ENCODE measurements around the gene SNX7.

DNA sequence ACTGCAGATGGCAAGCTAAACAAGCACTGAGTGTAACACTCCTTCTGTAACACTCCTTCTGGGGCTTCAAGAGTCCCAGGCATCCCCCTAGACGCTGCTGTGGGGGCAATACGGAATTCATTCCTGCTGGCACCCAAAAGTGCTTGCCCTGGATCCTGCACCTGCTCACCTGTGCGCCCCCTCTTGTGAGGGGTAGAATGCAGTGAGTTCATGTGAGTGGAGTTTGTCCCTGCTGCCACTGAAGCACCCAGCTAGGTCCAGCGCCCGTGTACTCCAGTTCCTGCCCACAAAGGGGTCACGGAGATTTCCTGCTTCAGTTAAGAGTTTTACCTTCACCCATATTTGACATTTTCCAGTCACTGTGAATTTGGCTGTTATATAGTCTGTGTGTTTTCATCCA is 130.0 kb downstream of the SNX7 start:
- no peak for TF ChIP-seq POLR2A (IDR thresholded peaks at IDR 0.05)
- TF ChIP-seq, protein P1, sequence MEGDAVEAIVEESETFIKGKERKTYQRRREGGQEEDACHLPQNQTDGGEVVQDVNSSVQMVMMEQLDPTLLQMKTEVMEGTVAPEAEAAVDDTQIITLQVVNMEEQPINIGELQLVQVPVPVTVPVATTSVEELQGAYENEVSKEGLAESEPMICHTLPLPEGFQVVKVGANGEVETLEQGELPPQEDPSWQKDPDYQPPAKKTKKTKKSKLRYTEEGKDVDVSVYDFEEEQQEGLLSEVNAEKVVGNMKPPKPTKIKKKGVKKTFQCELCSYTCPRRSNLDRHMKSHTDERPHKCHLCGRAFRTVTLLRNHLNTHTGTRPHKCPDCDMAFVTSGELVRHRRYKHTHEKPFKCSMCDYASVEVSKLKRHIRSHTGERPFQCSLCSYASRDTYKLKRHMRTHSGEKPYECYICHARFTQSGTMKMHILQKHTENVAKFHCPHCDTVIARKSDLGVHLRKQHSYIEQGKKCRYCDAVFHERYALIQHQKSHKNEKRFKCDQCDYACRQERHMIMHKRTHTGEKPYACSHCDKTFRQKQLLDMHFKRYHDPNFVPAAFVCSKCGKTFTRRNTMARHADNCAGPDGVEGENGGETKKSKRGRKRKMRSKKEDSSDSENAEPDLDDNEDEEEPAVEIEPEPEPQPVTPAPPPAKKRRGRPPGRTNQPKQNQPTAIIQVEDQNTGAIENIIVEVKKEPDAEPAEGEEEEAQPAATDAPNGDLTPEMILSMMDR (IDR thresholded peaks at IDR 0.05 in 4 of 5, conservative IDR thresholded peaks at IDR 0.05 in 1 of 5) = no peak
